Raji (cell line): ENCODE data around the gene CFAP92.

ENCODE experiments used
- POLR2A ChIP-seq: IDR thresholded peaks from 2 replicates; pipeline ENCODE4 v1.6.1; 2011; ENCODE audit warnings: low read depth, low read length, control low read depth; ENCODE audit not compliant: insufficient read depth

CFAP92 gene

DNA sequence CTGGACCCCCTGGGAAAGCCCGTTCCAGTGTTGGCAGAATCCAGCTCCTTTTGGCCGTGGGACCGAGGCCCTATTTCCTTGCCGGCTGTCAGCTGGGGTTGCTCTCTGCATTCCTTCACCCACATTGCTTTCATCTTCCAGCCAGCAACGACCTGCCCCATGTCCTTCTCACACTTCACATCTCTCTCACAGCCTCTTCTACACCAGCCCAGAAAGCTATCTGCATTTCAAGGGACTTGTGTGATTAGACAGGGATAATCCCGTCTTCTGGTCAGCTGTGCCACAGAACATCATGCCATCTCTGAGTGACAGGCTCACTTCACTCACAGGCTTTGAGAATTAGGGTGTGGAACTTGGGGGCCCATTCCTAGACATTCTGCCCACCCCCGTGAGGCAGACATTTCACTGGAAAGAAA, 23.6 kb upstream of the CFAP92 start:
- TF ChIP-seq POLR2A: no peak

DNA sequence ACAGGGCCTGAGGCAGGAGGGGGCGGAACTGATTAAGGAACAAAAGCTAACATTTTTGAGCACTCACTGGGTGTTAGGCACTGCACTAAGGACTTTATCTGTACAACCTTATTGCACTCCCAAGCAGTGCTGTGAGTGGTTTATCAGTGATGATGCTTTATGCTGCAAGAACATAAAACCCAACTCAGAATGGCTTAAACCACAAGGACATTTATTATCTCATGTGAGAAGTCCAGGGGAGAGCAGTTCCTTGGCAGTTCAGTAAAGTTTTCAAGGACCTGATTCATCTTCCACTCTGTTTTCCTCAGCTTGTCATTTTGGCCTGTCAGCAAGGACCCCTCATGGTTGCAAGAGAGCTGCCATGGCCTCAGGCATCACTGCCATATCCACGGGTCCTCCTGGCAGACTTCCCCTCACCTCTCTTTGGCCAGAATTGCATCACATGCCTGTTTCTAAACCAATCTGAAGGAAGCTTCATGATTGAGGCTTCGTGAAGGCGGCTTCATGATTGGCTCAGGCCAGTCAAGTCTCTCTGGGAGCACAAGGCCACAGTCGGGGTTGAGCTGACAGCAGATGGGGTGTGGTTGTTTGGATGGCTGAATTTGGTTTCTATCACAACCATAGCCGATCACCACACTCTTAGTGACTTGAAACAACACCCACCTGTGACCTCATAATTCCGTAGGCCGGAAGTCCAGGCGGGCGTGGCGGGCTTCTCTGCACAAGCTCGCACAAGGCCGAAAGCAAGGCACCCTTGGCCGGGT, 23.0 kb upstream of the CFAP92 start:
- TF ChIP-seq POLR2A: no peak

DNA sequence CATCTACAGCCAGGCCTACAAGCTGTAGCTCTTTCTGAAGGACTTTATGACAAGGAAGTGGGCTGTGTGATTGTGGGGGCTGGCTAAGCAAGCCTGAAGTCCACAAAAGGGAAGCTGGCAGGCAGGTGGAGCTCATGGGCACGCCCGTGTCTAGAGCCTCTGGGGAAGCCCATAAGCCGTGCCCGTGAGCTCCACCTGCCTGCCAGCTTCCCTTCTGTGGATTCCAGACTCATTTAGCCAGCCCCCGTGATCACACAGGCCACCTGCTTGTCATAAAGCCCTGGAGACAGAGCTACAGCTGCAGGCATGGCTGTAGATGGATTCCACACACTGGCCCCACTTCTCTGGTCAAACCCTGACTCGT, 22.5 kb upstream of the CFAP92 start:
- no peak for TF ChIP-seq POLR2A

DNA sequence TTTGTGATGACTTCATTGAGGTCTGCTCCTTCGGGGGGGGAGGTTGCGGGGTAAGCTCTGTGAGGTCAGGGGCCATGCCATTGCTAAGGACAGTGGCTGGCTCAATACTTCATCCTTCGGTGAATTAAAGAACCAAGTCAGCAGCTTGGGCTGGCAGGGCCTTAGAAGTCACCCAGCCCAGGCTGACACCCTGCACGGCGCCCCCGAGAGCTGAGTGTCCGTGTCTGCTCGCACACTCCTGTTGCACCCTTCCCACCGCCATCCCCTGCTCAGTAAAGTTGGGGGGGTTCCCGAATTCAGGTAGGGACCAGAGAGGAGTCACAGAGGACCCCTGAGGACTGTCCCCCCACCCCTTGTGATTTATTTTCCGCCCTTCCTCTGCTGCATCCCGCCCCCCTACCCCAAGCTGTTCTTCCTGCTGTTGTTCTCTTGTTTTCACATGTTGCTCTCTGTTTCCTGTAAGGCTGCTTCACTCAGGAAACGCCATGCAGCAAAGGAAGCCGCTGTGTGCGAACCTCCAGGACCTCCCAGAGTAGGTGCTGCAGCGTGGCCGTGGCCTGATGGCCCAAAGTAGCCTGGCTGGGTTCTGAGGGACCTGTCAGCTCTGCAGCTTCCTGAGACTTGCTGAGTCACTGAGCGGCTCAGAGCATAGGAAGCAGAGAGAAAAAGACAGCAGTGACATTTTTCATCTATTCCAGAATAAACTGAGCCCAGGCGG, 21.7 kb upstream of the CFAP92 start:
- no peak for TF ChIP-seq POLR2A

DNA sequence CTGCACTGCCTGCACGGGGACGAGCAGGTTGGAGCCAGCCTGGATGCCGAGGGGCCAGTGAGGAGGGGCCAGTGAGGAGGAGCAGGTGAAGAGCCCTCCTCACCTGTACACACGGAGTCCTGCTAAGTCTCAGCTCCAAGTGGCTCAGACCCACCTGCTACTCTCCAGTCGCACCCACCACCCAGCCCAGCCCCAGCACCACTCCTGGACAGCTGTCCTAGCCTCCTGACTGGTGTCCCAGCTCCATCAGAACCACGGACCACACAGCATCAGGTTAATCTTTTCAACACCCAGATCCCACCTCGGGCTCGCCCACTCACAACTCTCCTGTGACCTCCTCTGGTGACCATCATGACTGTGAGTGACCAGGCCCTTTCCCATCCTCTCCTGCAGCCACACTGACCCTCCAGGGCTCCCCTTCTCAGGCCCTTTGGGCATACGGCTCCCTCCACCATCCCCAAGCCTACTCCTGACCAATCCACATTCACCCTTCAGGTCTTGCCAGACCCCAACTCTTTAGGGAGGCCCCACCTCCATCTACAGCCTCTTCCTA, 21.0 kb upstream of the CFAP92 start:
- TF ChIP-seq POLR2A: no peak

DNA sequence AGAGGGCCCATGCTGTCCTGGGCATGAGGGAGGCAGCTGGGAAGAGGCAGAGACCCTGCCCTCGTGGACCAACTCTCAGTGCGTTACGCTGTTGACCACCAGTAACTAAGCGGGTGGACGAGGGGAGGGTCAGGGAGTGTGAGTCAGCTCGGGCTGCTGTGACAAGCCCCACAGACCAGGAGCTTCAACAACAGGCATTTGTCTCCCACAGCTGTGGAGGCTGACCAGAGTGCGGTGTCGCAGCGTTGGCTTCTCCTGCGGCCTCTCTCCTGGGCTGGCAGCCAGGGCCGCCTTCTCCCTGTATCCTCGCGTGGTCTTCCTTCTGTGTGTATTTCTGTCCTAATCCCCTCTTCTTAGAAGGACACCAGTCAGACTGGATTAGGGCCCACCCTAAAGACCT, 20.3 kb upstream of the CFAP92 start:
- no peak for TF ChIP-seq POLR2A

DNA sequence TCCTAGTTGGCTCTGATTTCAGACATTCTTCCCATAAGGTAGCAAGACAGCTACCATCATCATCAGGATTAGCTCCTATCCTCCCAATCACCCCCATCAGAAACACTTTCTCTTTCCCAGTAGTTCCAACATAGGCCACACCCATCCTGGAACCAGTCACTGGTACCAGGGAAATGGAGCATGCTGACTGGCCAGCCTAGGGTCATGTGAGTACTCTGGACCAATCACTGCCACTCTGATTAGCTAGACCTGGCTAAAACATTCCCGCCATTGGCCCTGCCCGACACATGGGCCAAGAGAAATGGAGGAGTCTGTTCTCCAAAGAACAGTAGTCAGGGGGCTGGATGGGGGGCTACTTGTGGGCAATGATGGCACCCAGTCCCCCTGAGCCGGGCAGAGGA, 19.6 kb upstream of the CFAP92 start:
- no peak for TF ChIP-seq POLR2A

DNA sequence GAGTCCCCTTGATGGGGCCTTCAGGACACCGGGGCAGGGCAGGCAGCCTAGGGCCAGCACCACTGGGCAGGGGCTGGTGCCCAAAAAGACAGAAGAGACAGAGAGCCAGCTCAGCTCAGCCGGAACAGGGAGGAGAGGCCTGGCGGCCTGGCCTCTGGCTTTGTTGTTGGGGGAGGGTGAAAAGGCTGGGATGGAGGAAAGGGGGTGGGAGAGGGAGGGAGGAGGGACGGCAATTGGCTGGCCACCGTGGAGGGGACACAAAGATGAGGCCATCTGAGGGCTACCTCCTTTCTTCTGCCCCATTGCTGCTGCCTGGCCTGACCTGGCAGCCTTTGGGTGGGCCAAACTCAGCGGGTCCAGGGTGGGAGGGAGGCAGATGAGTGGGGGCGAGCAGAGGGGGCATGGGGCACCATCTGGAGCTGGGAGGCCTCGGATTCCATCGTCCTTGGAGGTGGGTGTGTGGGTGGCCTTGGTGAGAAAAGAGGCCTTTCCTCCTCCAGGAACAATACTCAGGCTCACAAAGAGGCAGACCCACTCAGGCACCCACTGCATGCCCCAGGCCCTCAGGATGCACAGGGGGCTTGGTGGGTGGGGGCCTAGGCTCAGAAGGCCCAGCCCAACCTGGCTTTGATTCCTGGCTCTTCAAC, 16.6 kb upstream of the CFAP92 start:
- TF ChIP-seq POLR2A: no peak

DNA sequence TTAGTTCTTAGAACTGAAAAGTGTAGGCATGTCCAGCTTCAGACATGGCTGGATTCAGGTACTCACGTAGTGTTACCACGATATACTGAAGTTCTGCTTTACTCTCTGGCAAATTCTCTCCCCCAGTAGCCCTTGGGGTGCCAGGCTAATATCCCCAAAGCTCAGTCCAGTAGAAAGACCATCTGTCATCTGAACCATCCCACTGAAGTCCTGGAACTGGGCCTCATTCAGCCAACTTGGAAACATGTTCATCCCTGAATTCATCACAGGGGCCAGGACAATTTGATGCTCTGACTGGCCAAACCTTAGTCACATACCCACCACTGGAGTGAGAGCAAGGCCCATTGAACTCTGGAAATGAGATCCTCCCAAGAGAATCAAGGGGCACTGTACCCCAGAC, 15.4 kb upstream of the CFAP92 start:
- TF ChIP-seq POLR2A: no peak

DNA sequence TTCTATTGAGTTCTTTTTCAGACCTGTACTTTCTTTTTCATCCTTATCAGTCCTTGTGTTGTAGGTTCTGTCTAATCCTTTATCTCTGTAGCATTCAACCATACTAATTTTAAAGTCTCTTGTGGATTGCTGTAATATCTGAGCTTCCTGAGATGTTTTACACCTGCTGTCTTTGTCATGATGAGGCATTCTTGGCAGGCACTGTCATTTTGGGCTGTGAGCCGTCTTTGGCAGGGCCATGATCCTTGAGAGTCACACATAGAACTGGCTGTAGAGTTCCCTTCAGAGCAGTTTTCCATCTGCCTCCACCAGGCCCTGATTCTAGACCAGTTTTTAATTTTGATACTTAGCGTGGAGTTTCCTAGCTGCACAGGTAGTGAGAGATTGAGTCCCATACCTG, 13.9 kb upstream of the CFAP92 start:
- no peak for TF ChIP-seq POLR2A

DNA sequence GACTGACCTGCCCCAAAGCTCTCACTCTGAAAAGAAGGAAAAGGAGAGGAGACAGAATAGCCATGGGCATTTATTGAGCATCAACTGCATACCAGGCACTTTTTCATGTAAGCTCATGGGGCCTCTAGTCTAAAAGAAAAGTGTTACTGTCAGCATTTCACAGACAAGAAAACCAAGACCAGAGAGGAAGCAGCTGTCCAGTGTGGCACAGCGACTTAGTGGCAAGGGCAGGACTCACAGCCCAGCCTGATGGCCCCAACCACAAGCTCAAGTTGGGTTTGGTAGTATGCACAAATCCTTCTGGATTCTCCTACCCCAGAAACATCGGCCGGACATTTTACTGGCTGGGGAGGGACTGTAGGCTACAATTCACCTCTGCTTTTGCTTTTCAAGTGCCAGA, 13.0 kb upstream of the CFAP92 start:
- TF ChIP-seq POLR2A: no peak

DNA sequence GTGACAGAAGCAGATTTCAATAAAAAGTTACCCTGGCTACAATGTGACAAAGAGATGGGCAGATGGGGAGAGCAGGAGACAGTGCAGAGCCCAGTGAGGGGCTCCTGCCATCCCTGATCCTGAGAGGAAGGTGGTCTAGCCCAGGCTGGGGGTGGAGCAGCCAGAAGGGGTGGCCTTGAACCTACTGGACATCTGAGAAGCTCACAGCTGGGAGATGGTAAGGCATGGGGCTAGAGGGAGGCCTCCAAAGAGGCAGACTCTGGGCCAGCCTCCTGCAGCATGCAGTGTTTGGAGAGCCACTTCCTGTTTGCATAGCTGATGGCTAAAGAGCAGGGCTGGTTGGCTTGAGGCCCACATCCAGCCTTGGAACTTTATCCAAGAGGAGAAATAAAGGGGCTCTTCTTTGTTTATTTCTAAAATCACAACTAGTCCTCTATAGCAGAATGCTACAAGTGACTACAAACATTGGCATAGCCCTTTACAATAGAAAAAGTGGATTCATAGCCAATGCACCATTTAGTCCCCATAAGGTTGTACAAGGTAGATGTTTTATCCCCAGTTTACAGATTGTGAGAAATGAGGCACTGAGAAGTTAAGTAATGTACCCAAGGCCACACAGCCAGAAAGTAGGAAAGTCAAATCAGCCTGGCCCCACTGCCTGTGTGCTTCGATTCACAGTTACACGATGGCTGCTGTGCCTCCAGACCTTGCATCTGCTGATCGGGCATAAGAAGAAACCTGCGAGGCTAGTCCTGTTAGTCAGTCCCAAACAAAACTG, 11.8 kb upstream of the CFAP92 start:
- no peak for TF ChIP-seq POLR2A

DNA sequence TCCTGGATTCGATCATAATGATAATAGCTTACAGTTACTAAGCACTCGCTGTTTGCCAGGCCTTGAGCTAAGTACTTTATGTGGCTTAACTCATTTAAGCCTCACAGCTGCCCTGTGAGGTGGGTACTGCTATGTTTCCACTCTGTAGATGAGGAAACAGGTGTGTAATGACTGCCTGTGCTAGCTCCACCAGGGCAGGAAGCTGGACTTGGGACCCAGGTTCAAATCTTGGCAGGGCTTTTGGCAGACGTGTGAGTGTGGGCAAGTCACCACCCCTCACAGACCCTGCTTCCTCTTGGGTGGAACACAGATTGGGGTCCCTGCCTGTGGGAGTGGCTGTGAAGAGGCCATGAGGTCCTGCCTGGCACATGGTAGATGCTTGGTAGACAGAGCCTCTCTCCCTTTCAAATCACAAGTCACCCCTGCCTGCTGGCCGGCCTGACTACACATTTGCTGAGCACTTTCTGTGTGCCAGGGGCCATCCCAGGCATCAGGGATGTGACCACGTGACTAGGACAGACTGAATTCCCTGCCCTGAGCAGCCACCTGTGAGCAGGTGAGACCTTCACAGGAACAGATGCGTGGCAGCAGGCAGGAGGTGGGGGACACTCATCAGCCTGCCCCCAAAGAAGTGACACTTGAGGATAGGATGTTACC, 10.9 kb upstream of the CFAP92 start:
- no peak for TF ChIP-seq POLR2A

DNA sequence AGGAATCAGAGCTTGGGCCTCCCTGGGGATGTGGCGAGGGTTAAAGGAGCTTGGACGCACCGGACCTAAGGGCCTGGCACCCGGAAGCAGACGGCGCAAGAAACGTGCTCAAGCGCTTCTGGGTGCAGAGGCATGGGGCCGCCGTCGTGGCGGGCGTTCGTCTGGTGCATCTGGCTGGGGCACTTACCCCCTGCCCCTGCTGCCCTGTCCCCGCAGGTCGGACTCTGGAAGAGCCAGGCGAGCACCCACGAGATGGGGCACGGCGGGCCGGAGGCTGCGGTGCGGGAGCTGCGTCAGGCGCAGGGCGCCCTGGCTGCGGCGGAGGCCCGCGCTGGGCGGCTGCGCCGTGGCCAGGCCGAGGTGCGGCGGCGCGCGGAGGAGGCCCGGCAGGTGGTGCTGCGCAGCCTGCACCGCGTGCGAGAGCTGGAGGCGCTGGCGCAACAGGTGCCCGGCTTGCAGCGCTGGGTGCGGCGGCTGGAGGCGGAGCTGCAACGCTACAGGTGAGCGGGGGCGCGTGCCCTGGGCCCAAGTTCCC, 9.8 kb upstream of the CFAP92 start:
- TF ChIP-seq POLR2A: no peak

DNA sequence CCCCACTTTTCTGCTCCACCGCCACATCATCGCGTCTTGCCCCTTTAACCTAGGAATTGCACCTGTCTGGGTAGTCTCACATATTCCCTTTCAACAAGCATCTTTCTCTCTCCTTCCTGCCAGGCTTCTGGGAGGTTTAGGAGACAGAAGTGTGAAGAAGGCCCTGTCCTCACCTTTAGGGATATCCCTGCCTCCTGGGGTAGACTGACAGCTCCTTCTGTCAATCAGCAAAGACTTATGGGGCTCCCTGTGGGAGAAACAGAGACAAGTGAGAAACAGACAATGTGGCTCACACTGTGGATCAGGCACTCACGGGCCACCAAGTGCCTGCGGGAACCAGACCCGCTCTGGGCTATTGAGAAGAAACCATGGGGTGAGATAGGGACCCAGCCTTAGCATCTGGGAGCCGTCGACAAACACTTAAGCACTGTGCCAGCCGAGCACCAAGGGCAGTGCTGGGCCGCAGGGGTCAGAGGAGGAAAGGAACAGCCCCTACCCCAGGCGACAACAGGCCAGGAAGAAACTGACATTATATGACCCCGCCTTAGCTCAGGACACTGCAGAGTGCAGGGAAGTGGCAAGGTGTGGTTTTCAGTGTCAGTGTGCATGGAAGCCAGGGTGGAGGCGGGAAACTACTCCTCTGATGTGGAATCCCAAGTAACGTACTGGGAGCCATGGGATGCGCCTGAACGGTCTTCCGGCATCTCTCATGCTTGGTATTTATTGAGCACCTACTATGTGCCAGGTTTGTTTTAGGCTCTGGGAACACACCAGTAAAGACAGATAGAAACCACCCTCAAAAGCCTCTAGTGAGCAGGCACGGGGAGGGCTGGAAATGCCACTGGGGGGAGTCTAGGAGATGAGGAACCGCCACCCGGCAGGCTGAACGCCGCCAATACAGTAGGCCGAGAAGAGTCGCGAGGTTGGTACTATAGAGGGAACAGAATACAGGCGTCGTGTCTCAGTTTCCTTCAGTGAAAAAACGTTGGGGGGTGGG, 9.0 kb upstream of the CFAP92 start:
- no peak for TF ChIP-seq POLR2A
